ENCODE measurements around the gene PLXNA4. TPM values are rescaled to one million over a fixed set of nuclear protein-coding genes. Genes with fewer than 3 reads are reported as not detected.

The PLXNA4 gene
- total RNA-seq, 1 donor from 2014 or later, result 16.2 TPM

GRCh38 chr7:132423594-132424200 is 152.6 kb downstream of the PLXNA4 start:
- H3K4me1 Mint-ChIP-seq (ENCODE audit: low read depth, unreplicated experiment), result peaks cover 8% of the 10 kb centered on the region
- no peak for TF ChIP-seq CTCF (IDR thresholded peaks at IDR 0.05; ENCODE audit: partially characterized antibody, unreplicated experiment)
- peaks cover 6% of the 10 kb centered on the region for H3K9me3 Mint-ChIP-seq (ENCODE audit: unreplicated experiment)
- H3K36me3 Mint-ChIP-seq (ENCODE audit: unreplicated experiment), result peaks cover 5% of the 10 kb centered on the region
- H3K4me3 Mint-ChIP-seq (ENCODE audit: unreplicated experiment), result no peak overlapping the region
- H3K27ac Mint-ChIP-seq (ENCODE audit: unreplicated experiment), result no peak overlapping the region
- H3K27me3 Mint-ChIP-seq (ENCODE audit: unreplicated experiment), result no peaks in the 10 kb centered on the region
- no peak for DNase-seq

GRCh38 chr7:132422502-132423111 is 153.7 kb downstream of the PLXNA4 start:
- peaks cover 5% of the 10 kb centered on the region for H3K36me3 Mint-ChIP-seq (ENCODE audit: unreplicated experiment)
- TF ChIP-seq CTCF (IDR thresholded peaks at IDR 0.05; ENCODE audit: partially characterized antibody, unreplicated experiment), result no peak
- H3K27ac Mint-ChIP-seq (ENCODE audit: unreplicated experiment), result no peak overlapping the region
- no peak overlapping the region for H3K4me3 Mint-ChIP-seq (ENCODE audit: unreplicated experiment)
- peaks cover 6% of the 10 kb centered on the region for H3K9me3 Mint-ChIP-seq (ENCODE audit: unreplicated experiment)
- peaks cover 12% of the 10 kb centered on the region for H3K4me1 Mint-ChIP-seq (ENCODE audit: low read depth, unreplicated experiment)
- DNase-seq, result no peak
- H3K27me3 Mint-ChIP-seq (ENCODE audit: unreplicated experiment), result no peaks in the 10 kb centered on the region

- no peak overlapping the region for H3K4me3 Mint-ChIP-seq (ENCODE audit: unreplicated experiment)
- TF ChIP-seq CTCF (IDR thresholded peaks at IDR 0.05; ENCODE audit: partially characterized antibody, unreplicated experiment), result no peak
- H3K4me1 Mint-ChIP-seq (ENCODE audit: low read depth, unreplicated experiment), result peaks cover 12% of the 10 kb centered on the region
Observed at GRCh38 chr7:132420527-132420926, 155.7 kb downstream of the PLXNA4 start.

GRCh38 chr7:132419542-132419941 is 156.7 kb downstream of the PLXNA4 start:
- peaks cover 8% of the 10 kb centered on the region for H3K9me3 Mint-ChIP-seq (ENCODE audit: unreplicated experiment)
- no peak overlapping the region for H3K27ac Mint-ChIP-seq (ENCODE audit: unreplicated experiment)
- no peaks in the 10 kb centered on the region for H3K27me3 Mint-ChIP-seq (ENCODE audit: unreplicated experiment)
- no peak for DNase-seq
- H3K4me1 Mint-ChIP-seq (ENCODE audit: low read depth, unreplicated experiment), result peaks cover 12% of the 10 kb centered on the region
- H3K4me3 Mint-ChIP-seq (ENCODE audit: unreplicated experiment), result no peak overlapping the region
- H3K36me3 Mint-ChIP-seq (ENCODE audit: unreplicated experiment), result peaks cover 5% of the 10 kb centered on the region
- no peak for TF ChIP-seq CTCF (IDR thresholded peaks at IDR 0.05; ENCODE audit: partially characterized antibody, unreplicated experiment)

More at GRCh38 chr7:132420527-132420926, 155.7 kb downstream of the PLXNA4 start:
- Mint-ChIP-seq H3K9me3 (ENCODE audit: unreplicated experiment) (peaks cover 6% of the 10 kb centered on the region), H3K27me3 (ENCODE audit: unreplicated experiment) (no peaks in the 10 kb centered on the region), H3K27ac (ENCODE audit: unreplicated experiment) (no peak overlapping the region), H3K36me3 (ENCODE audit: unreplicated experiment) (peaks cover 5% of the 10 kb centered on the region)
- DNase-seq, result no peak

GRCh38 chr7:132418840-132419239 is 157.4 kb downstream of the PLXNA4 start:
- H3K36me3 Mint-ChIP-seq (ENCODE audit: unreplicated experiment), result peaks cover 5% of the 10 kb centered on the region

More at GRCh38 chr7:132418840-132419239, 157.4 kb downstream of the PLXNA4 start:
- no peak overlapping the region for H3K27ac Mint-ChIP-seq (ENCODE audit: unreplicated experiment)
- H3K27me3 Mint-ChIP-seq (ENCODE audit: unreplicated experiment), result no peaks in the 10 kb centered on the region
- no peak for DNase-seq
- peaks cover 10% of the 10 kb centered on the region for H3K4me1 Mint-ChIP-seq (ENCODE audit: low read depth, unreplicated experiment)
- H3K9me3 Mint-ChIP-seq (ENCODE audit: unreplicated experiment), result peaks cover 7% of the 10 kb centered on the region
- TF ChIP-seq CTCF (IDR thresholded peaks at IDR 0.05; ENCODE audit: partially characterized antibody, unreplicated experiment), result no peak
- H3K4me3 Mint-ChIP-seq (ENCODE audit: unreplicated experiment), result no peak overlapping the region
